IMR-90 (cell line): ENCODE results near the gene IFRD2. TPM values are rescaled to one million over a fixed set of nuclear protein-coding genes. Genes with fewer than 3 reads are reported as not detected.
A peak's percentile ranks its signal among the peaks of the same experiment; 100 is the strongest.

ENCODE experiments used
- ATAC-seq: fragments of 200-7000 bp; cut with Tn5 transposase; 2 replicates; pipeline ENCODE4 v1.9.1; 2020; ENCODE audit warnings: low read depth, mild to moderate bottlenecking, moderate library complexity
- BruUV-seq: library from RNA; stranded (reverse); fragments of 400-500 nt; replicated peaks from 2 replicates; lab custom pipeline; 2021; lab: Mats Ljungman, UMichigan
- CTCF ChIA-PET: fragments of 300-600 bp; formaldehyde crosslinking; extraction: SDS; loops from one replicate; lab custom pipeline; 2021; ENCODE audit warnings: antibody characterized with exemption; lab: Yijun Ruan, JAX
- POLR2A ChIA-PET: fragments of 300-600 bp; sonication (Branson Sonifier 250); formaldehyde crosslinking; loops from one replicate; lab custom pipeline; 2022; ENCODE audit warnings: antibody characterized with exemption; ENCODE audit not compliant: unreplicated experiment; lab: Charles Lee
- DNase-seq: peaks from one replicate; pipeline ENCODE4 v3.0.0; 2013
- H2AFZ ChIP-seq: replicated peaks from 2 replicates; pipeline ENCODE3; 2013; ENCODE audit warnings: low read length, mild to moderate bottlenecking; ENCODE audit not compliant: poor library complexity
- H2AK5ac ChIP-seq: 2 replicates; pipeline ENCODE4 v1.6.1; 2013; ENCODE audit warnings: low read depth, low read length, inconsistent platforms
- H2AK9ac ChIP-seq: replicated peaks from 2 replicates; pipeline ENCODE3; 2013; ENCODE audit warnings: mild to moderate bottlenecking, low read depth, low read length, moderate library complexity; ENCODE audit not compliant: poor library complexity
- H2BK120ac ChIP-seq: 2 replicates; pipeline ENCODE4 v1.6.1; 2013; ENCODE audit warnings: low read depth, low read length, inconsistent platforms
- H2BK15ac ChIP-seq: 3 replicates; pipeline ENCODE4 v1.6.1; 2013; ENCODE audit warnings: low read depth, low read length, inconsistent platforms
- H2BK20ac ChIP-seq: 2 replicates; pipeline ENCODE4 v1.6.1; 2013; ENCODE audit warnings: low read depth, mild to moderate bottlenecking, inconsistent platforms, low read length, moderate library complexity
- H2BK5ac ChIP-seq: 2 replicates; pipeline ENCODE4 v1.6.1; 2013; ENCODE audit warnings: mild to moderate bottlenecking, low read depth, low read length, inconsistent platforms; ENCODE audit not compliant: poor library complexity, severe bottlenecking
- H3K14ac ChIP-seq: replicated peaks from 2 replicates; pipeline ENCODE4 v1.6.1; 2013; ENCODE audit warnings: low read depth, low read length, inconsistent platforms
- H3K18ac ChIP-seq: 2 replicates; pipeline ENCODE4 v1.6.1; 2013; ENCODE audit warnings: low read depth, low read length, control low read depth
- H3K23ac ChIP-seq: 2 replicates; pipeline ENCODE4 v1.6.1; 2013; ENCODE audit warnings: low read depth, low read length, inconsistent platforms
- H3K27ac ChIP-seq: 2 replicates; pipeline ENCODE4 v1.5.1; 2013; ENCODE audit warnings: mild to moderate bottlenecking, control low read depth, low read length; ENCODE audit not compliant: insufficient read depth
- H3K27me3 ChIP-seq: 2 replicates; pipeline ENCODE4 v1.6.1; 2013; ENCODE audit warnings: low read length; ENCODE audit not compliant: control insufficient read depth, insufficient read depth
- H3K36me3 ChIP-seq: 2 replicates; pipeline ENCODE4 v1.6.1; 2013; ENCODE audit warnings: low read length, mixed read lengths; ENCODE audit not compliant: control insufficient read depth, insufficient read depth
- H3K4ac ChIP-seq: 2 replicates; pipeline ENCODE4 v1.6.1; 2013; ENCODE audit warnings: low read depth, low read length, inconsistent platforms
- H3K4me1 ChIP-seq: 2 replicates; pipeline ENCODE4 v1.6.1; 2013; ENCODE audit warnings: low read length, mixed read lengths; ENCODE audit not compliant: control insufficient read depth, insufficient read depth
- H3K4me2 ChIP-seq: 2 replicates; pipeline ENCODE4 v1.6.1; 2013; ENCODE audit warnings: low read depth, mild to moderate bottlenecking, control low read depth, low read length, moderate library complexity
- H3K4me3 ChIP-seq: 2 replicates; pipeline ENCODE4 v1.5.1; 2013; ENCODE audit warnings: low read depth, mild to moderate bottlenecking, control low read depth, low read length, moderate library complexity; ENCODE audit not compliant: insufficient read depth
- H3K56ac ChIP-seq: 2 replicates; pipeline ENCODE4 v1.6.1; 2013; ENCODE audit warnings: low read length, inconsistent platforms; ENCODE audit not compliant: insufficient read depth; ENCODE audit errors: extremely low read depth
- H3K79me1 ChIP-seq, 2 experiments: 2 replicates each; pipeline ENCODE4 v1.6.1; 2013; ENCODE audit warnings: low read length in 2 of 2, inconsistent platforms in 1 of 2, low read depth in 1 of 2
- H3K9ac ChIP-seq: 2 replicates; pipeline ENCODE4 v1.6.1; 2013; ENCODE audit warnings: low read depth, low read length, control low read depth
- H3K9me1 ChIP-seq: 2 replicates; pipeline ENCODE4 v1.6.1; 2013; ENCODE audit warnings: low read length, inconsistent platforms; ENCODE audit not compliant: insufficient read depth
- H3K9me3 ChIP-seq: 2 replicates; pipeline ENCODE4 v1.6.1; 2013; ENCODE audit warnings: low read length; ENCODE audit not compliant: control insufficient read depth, insufficient read depth
- H4K20me1 ChIP-seq: 2 replicates; pipeline ENCODE4 v1.6.1; 2013; ENCODE audit warnings: low read length, inconsistent platforms; ENCODE audit not compliant: insufficient read depth
- H4K5ac ChIP-seq: 2 replicates; pipeline ENCODE4 v1.6.1; 2013; ENCODE audit warnings: mild to moderate bottlenecking, low read depth, low read length, control low read depth
- H4K8ac ChIP-seq, 2 experiments: 2 replicates each; pipeline ENCODE4 v1.6.1; 2013; ENCODE audit warnings: low read depth in 2 of 2, low read length in 2 of 2, control low read depth in 1 of 2, inconsistent platforms in 1 of 2
- H4K91ac ChIP-seq: 2 replicates; pipeline ENCODE4 v1.6.1; 2013; ENCODE audit warnings: low read depth, low read length, inconsistent platforms; ENCODE audit not compliant: insufficient read depth
- BHLHE40 ChIP-seq: fragments of 150-350 bp; IDR thresholded peaks from 2 replicates; pipeline ENCODE4 v1.6.1; 2016; ENCODE audit warnings: mild to moderate bottlenecking, low read depth, low read length
- CEBPB ChIP-seq: IDR thresholded peaks from 2 replicates; pipeline ENCODE4 v1.6.1; 2012; ENCODE audit warnings: low read depth, low read length, improper control_type of control experiment
- CHD1 ChIP-seq: IDR thresholded peaks from 2 replicates; pipeline ENCODE4 v1.6.1; 2012; ENCODE audit warnings: low read depth, low read length, improper control_type of control experiment
- CTCF ChIP-seq: conservative IDR thresholded peaks from 2 replicates; pipeline ENCODE4 v1.5.1; 2012; ENCODE audit warnings: mild to moderate bottlenecking, low read depth, low read length, improper control_type of control experiment
- MAZ ChIP-seq: IDR thresholded peaks from 2 replicates; pipeline ENCODE4 v1.6.1; 2012; ENCODE audit warnings: low read depth, mild to moderate bottlenecking, low read length, improper control_type of control experiment, moderate library complexity, borderline replicate concordance
- MXI1 ChIP-seq: IDR thresholded peaks from 2 replicates; pipeline ENCODE4 v1.6.1; 2012; ENCODE audit warnings: low read depth, mild to moderate bottlenecking, low read length, moderate library complexity, borderline replicate concordance
- NFE2L2 ChIP-seq: fragments of 150-350 bp; IDR thresholded peaks from 2 replicates; pipeline ENCODE4 v1.6.1; 2016; ENCODE audit warnings: low read depth, mild to moderate bottlenecking, low read length
- RAD21 ChIP-seq: IDR thresholded peaks from 2 replicates; pipeline ENCODE4 v1.6.1; 2012; ENCODE audit warnings: low read length, improper control_type of control experiment
- RCOR1 ChIP-seq: IDR thresholded peaks from 2 replicates; pipeline ENCODE4 v1.6.1; 2012; ENCODE audit warnings: mild to moderate bottlenecking, low read length, improper control_type of control experiment; ENCODE audit not compliant: insufficient replicate concordance
- WGBS, 2 experiments: methylation state at CpG; one replicate each; pipeline versions ENCODE4 v1.1.5 to v1.1.7; 2013; ENCODE audit warnings: missing lambda C conversion rate in 2 of 2; ENCODE audit not compliant: insufficient read length in 1 of 2; ENCODE audit errors: extremely low coverage in 2 of 2; 5-methylcytosine and 5-hydroxymethylcytosine counted together
- dilution Hi-C: fragments of 300-500 bp; cut with HindIII; formaldehyde crosslinking; loops from one replicate; pipeline ENCODE4 v1.14.3; 2018; ENCODE audit warnings: low sequenced_read_pairs; ENCODE audit not compliant: unreplicated experiment
- in situ Hi-C: fragments of 300-500 bp; cut with MboI; formaldehyde crosslinking; loops from 3 replicates; pipeline ENCODE4 v1.14.3; 2019; ENCODE audit warnings: low sequenced_read_pairs, inconsistent platforms, mixed read lengths
- intact Hi-C: fragments of 100-400 bp; cut with micrococcal nuclease; formaldehyde crosslinking; loops from 2 replicates; pipeline ENCODE4 v1.10.0; 2022
- polyA plus RNA-seq, 3 experiments: library from polyadenylated mRNA; depleted of rRNA; stranded (reverse); fragments of >200 nt; gene quantifications; 2 replicates each; pipeline ENCODE4 v1.2.3, GENCODE V29; 2012; ENCODE audit warnings: low replicate concordance in 1 of 3
- total RNA-seq: library from RNA; depleted of rRNA; stranded (reverse); fragments of >200 nt; gene quantifications from 2 replicates; pipeline ENCODE4 v1.2.3, GENCODE V29; 2012

Gene IFRD2
- total and polyA plus RNA-seq, 2 of the 4 experiments (the other 2 are of a cell fraction), result 52.7 to 79.1 TPM

GRCh38 chr3:50278123-50278879 is 13.9 kb downstream of the IFRD2 start:
- CTCF ChIA-PET, result no interaction called here
- Histone ChIP-seq H2BK20ac (no peak overlapping the region), H2BK15ac (no peak overlapping the region), H3K9me3 (no peaks in the 10 kb centered on the region), H4K8ac (no peak overlapping the region), H3K14ac (no peak overlapping the region), H3K27ac (no peak overlapping the region), H4K91ac (no peak overlapping the region), H3K18ac (no peak overlapping the region), H3K27me3 (no peaks in the 10 kb centered on the region), H4K5ac (no peak overlapping the region), H3K4me1 (no peaks in the 10 kb centered on the region), H2BK120ac (no peak overlapping the region), H3K9ac (no peak overlapping the region), H3K36me3 (peaks cover 18% of the 10 kb centered on the region; the same call in 1 of the 2 replicates), H3K4me3 (no peak overlapping the region), H2AK5ac (0 out of 2 replicates have a peak overlapping the region, but pooled peaks have one; percentile 5), H3K23ac (no peak overlapping the region), H3K4me2 (no peak overlapping the region), H4K20me1 (no peaks in the 10 kb centered on the region), H3K56ac (no peak overlapping the region), H2AK9ac (peak overlapping the region; percentile 50), H3K79me1 (no peaks in the 10 kb centered on the region), H2AFZ (no peak overlapping the region), H3K4ac (no peak overlapping the region), H3K9me1 (no peaks in the 10 kb centered on the region), H2BK5ac (no peak overlapping the region)
- intact Hi-C loops, result no loop called here
- POLR2A ChIA-PET, result interaction anchor here (0.6 kb wide), 1 partner anchor 1014 kb away, joined by 16 read pairs; no protein-coding TSS in a partner anchor
- BruUV-seq, result no TSS peak
- 56% methylated on average over 1 of the region's 4 CpGs; no CpG with 5 or more reads in 1 of the 2 experiments for WGBS, 2 experiments
- no peak for TF ChIP-seq RAD21
- no peak for TF ChIP-seq RCOR1
- TF ChIP-seq BHLHE40, result no peak
- no peak for TF ChIP-seq CEBPB
- TF ChIP-seq MAZ, result no peak
- no peak for TF ChIP-seq NFE2L2
- TF ChIP-seq CHD1, result no peak
- TF ChIP-seq CTCF, result no peak
- no peak for TF ChIP-seq MXI1
- ATAC-seq (peak; percentile 5; the same call in 1 of the 2 replicates), DNase-seq (no peak)
- dilution Hi-C loops, result no loop called here
- in situ Hi-C loops, result no loop called here
